Muscle of leg (tissue), 11 donors: ENCODE data around the gene DNAH10. TPM values are rescaled to one million over a fixed set of nuclear protein-coding genes. Genes with fewer than 3 reads are reported as not detected.

Experiments
- DNase-seq: peaks from one replicate; pipeline ENCODE4 v3.0.0; 2013
- H3K27ac ChIP-seq: one replicate; pipeline ENCODE4 v1.5.1; 2013; ENCODE audit warnings: mild to moderate bottlenecking, low read length, control low read depth
- H3K27me3 ChIP-seq: one replicate; pipeline ENCODE4 v1.6.1; 2013; ENCODE audit warnings: low read length; ENCODE audit not compliant: control insufficient read depth, insufficient read depth
- H3K36me3 ChIP-seq: one replicate; pipeline ENCODE4 v1.6.1; 2013; ENCODE audit warnings: low read length; ENCODE audit not compliant: control insufficient read depth, insufficient read depth
- H3K4me1 ChIP-seq: one replicate; pipeline ENCODE4 v1.6.1; 2013; ENCODE audit warnings: low read length; ENCODE audit not compliant: control insufficient read depth, insufficient read depth
- H3K4me3 ChIP-seq: one replicate; pipeline ENCODE4 v1.5.1; 2013; ENCODE audit warnings: low read length, control low read depth
- H3K9me3 ChIP-seq: replicated peaks from 2 replicates; pipeline ENCODE4 v1.6.1; 2013; ENCODE audit warnings: low read depth, low read length; ENCODE audit not compliant: control insufficient read depth
- WGBS: methylation state at CpG from one replicate; pipeline ENCODE4 v1.1.5; 2013; ENCODE audit warnings: missing lambda C conversion rate; ENCODE audit not compliant: insufficient coverage; 5-methylcytosine and 5-hydroxymethylcytosine counted together
- polyA plus RNA-seq, 8 donors: library from polyadenylated mRNA; unstranded; fragments of 120-200 nt; gene quantifications; one replicate each; pipeline versions ENCODE4 v1.2.1 to v1.2.3, GENCODE V29; 2013; ENCODE audit warnings: inconsistent platforms in 1 of 8, low replicate concordance in 1 of 8; ENCODE audit not compliant: insufficient read length in 8 of 8, insufficient read depth in 1 of 8
- total RNA-seq: library from RNA; stranded (reverse); fragments of 120-200 nt; gene quantifications from one replicate; pipeline ENCODE4 v1.2.4, GENCODE V29; 2013

Gene DNAH10
- total and polyA plus RNA-seq, 9 donors = 1.2 to 8.6 (median 1.7) TPM

DNA sequence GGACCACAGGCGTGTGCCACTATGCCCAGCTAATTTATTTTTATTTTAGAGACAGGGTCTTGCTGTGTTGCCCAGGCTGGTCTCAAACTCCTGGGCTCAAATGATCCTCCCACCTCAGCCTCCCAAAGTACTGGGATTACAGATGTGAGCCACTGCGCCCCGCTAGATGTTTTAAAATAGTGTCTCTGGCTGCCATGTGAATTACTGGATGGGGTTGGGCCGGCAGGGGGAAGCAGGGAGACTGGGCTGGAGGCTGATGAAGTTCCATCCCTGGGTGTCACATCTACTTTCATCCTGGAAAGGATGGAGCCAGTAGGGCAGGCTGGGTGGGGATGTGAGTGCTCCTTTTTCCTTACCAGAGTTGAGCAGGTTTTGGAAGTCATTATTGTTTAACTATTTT is 46.1 kb downstream of the DNAH10 start:
- DNase-seq = no peak
- Histone ChIP-seq H3K36me3 (no peaks in the 10 kb centered on the region), H3K27me3 (peaks cover 2% of the 10 kb centered on the region), H3K4me1 (no peaks in the 10 kb centered on the region), H3K9me3 (no peaks in the 10 kb centered on the region), H3K4me3 (no peak overlapping the region), H3K27ac (no peak overlapping the region)
- 59% methylated on average over 3 of the region's 4 CpGs for WGBS

DNA sequence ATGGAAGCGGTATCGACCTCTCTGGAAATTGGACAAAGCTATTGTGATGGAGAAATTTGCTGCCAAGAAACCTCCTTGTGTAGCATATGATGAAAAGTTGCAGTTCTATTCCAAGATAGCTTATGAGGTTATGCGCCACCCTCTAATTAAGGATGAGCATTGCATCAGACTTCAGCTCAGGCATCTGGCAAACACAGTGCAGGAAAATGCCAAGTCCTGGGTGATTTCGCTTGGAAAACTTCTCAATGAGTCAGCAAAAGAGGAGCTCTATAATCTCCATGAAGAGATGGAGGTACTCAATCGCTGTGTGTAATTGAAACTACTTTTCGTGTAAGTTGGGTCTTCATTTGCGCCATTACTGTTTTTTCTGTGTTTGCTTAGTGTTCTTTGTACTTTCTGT is 51.2 kb downstream of the DNAH10 start:
- Histone ChIP-seq H3K27me3 (peaks cover 2% of the 10 kb centered on the region), H3K4me1 (no peaks in the 10 kb centered on the region), H3K36me3 (no peaks in the 10 kb centered on the region), H3K4me3 (no peak overlapping the region), H3K27ac (no peak overlapping the region), H3K9me3 (peaks cover 4% of the 10 kb centered on the region)
- no peak for DNase-seq
- WGBS = 72% methylated on average over 3 of the region's 7 CpGs

DNA sequence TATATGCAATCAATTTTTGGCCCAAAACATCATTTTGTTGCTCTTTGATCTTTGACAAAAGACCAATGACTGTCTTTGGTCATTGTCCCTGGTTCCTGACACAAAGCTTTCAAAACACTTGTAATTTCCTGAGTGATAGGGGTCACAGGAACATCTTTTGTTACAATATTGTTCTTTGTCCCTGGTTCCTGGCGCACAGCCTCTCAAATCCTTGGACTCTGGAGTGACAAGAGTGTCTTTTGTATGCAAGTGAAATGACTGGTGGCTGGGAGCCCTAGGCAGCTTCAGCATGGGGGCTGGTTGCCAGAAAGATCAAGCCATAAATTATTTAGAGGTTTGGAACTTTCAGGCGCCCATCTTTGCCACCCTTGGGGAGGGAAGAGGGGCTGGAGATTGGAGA is 53.9 kb downstream of the DNAH10 start:
- 0% methylated on average over 1 of the region's 2 CpGs for WGBS
- H3K4me1 ChIP-seq = no peaks in the 10 kb centered on the region
- H3K4me3 ChIP-seq = no peak overlapping the region

DNA sequence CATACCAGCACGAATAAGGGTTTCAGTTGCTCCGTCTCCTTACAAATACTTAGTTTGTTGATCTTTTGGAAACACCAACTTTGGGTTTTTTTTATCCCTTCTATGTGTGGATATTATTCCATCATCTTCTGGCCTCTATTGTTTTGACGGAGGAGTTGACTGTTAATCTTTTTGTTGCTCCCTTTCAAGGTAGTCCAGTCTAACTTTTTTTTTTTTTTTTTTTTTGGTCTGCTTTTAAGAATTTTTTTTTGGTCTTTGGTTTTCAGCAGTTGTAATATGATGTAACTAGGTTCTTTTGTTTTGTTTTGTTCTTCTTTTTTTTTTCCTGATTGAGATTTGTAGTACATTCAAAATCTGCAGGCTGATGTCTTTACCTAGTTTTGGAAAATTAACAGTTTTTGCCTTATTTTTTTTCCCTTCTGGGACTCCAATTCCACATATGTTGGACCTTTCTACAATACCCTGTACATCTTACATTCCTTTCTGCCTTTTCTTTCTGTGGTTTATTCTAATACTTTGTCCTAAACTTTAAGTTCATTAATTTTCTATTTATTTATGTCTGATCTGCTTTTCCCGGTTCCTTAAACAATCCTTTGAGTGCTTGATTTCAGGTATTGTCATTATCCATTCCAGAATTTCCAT is 54.9 kb downstream of the DNAH10 start:
- no peaks in the 10 kb centered on the region for H3K36me3 ChIP-seq
- no CpG with 5 or more reads among the region's 4 CpGs for WGBS
- H3K4me3 ChIP-seq = no peak overlapping the region
- peaks cover 3% of the 10 kb centered on the region for H3K27me3 ChIP-seq
- no peak overlapping the region for H3K27ac ChIP-seq
- DNase-seq = no peak
- no peaks in the 10 kb centered on the region for H3K4me1 ChIP-seq
- peaks cover 4% of the 10 kb centered on the region for H3K9me3 ChIP-seq

More for the DNA sequence above, 53.9 kb downstream of the DNAH10 start:
- DNase-seq = no peak
- H3K9me3 ChIP-seq = peaks cover 4% of the 10 kb centered on the region
- no peaks in the 10 kb centered on the region for H3K27me3 ChIP-seq
- no peaks in the 10 kb centered on the region for H3K36me3 ChIP-seq
- H3K27ac ChIP-seq = no peak overlapping the region

DNA sequence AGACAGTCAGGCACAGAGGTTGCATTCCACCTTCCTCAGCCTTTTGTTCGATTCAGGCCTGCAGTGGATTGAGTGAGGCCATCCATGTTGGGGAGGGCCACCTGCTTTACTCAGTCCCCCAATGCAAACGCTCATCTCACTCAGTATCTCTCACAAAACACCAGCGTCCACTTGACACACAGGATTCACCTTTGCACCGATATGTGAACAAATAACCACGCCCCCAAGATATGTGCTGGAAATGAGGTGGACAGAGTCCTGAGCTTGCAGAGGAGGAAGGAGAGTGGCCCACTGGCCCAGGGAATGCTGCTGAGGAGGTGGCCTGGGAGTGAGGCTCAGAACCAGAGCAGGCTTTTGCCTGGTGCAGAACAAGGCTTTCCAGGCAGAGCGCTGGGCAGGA is 60.7 kb downstream of the DNAH10 start:
- no peaks in the 10 kb centered on the region for H3K9me3 ChIP-seq
- H3K4me1 ChIP-seq = no peaks in the 10 kb centered on the region
- no peak for DNase-seq
- 89% methylated on average over 3 of the region's 6 CpGs for WGBS
- H3K4me3 ChIP-seq = no peak overlapping the region
- no peak overlapping the region for H3K27ac ChIP-seq
- H3K27me3 ChIP-seq = peaks cover 10% of the 10 kb centered on the region
- no peaks in the 10 kb centered on the region for H3K36me3 ChIP-seq

DNA sequence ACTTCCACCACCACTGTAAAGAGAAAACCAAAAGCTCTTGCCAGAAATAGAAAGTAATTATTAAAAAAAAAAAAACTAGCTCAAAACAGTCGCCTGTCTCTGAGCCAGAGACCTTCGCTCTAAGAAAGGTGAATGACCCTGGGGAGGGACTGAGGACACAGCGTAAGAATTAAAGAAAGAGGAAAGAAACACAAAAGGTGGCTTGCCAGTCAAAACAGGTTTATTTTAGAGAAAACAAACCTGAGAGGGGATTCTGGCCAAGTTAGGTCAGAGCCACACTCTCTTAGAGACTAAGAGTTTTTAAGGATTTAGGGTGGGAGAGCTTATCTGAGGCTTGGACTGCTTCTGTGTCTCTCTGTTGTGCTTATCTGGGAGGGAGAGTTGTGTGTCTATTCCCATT is 66.0 kb downstream of the DNAH10 start:
- WGBS = 77% methylated on average over 2 of the region's 3 CpGs

DNA sequence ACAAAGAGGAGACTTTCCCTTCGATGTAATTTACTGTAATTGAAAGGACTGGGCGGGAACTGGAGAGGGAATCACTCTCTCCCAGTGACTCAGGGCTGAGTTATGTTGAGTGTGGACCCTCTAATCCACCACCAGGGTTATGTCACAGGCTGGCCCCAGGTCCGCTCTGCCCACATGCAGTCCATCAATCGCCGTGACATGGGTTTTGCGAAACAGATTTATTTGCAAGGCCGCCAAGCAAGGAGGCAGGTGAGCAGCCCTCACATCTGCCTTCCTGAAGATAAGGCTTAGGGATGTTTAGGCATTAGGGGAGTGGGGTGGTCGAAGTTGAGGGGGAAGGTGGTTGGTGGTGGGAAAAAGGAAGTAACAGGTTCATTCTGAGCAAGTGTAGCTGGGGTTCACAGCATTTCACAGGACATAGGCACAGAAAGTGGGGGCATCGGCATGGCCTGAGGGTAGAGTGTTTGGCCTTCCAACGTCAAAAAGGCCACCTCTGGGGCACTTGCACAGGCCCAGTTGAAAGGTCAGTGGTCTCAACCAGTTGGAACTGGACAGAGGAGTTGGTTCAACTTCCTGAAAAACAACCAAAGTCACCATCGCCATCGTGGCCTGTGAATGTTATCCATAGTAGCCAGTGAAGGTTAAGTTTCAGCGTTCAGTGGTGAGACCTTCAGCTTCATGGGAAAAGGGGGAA is 66.9 kb downstream of the DNAH10 start:
- no peaks in the 10 kb centered on the region for H3K4me1 ChIP-seq
- H3K27me3 ChIP-seq = peaks cover 3% of the 10 kb centered on the region
- no peaks in the 10 kb centered on the region for H3K36me3 ChIP-seq
- H3K4me3 ChIP-seq = no peak overlapping the region
- H3K27ac ChIP-seq = no peak overlapping the region
- DNase-seq = no peak
- H3K9me3 ChIP-seq = peaks cover 2% of the 10 kb centered on the region
- WGBS = 85% methylated on average over 4 of the region's 13 CpGs

More for the DNA sequence above, 66.0 kb downstream of the DNAH10 start:
- no peaks in the 10 kb centered on the region for H3K36me3 ChIP-seq
- H3K27ac ChIP-seq = no peak overlapping the region
- H3K4me3 ChIP-seq = no peak overlapping the region
- no peaks in the 10 kb centered on the region for H3K4me1 ChIP-seq
- peaks cover 5% of the 10 kb centered on the region for H3K27me3 ChIP-seq
- DNase-seq = no peak
- peaks cover 2% of the 10 kb centered on the region for H3K9me3 ChIP-seq

DNA sequence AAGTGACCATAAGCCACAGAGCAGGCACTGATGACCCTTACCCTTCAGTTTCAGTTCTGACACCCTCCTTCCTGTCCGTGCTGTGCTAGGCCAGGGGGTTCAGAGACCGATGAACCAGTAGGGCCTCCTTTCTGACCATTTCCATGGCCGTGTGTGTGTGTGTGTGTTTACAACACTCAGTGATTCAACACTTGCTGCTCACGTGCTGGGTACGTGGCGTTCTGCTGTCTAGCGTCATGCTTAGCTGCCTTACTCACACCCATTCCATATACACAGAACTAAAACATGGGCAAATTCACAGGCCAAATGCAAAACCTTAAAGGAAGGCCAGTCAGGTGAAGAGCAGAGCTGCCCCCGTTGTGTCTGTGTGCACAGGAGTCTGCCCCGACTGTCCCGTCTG is 67.5 kb downstream of the DNAH10 start:
- Histone ChIP-seq H3K27ac (no peak overlapping the region), H3K9me3 (peaks cover 2% of the 10 kb centered on the region), H3K4me1 (no peaks in the 10 kb centered on the region), H3K4me3 (no peak overlapping the region), H3K27me3 (no peaks in the 10 kb centered on the region), H3K36me3 (no peaks in the 10 kb centered on the region)
- no peak for DNase-seq
- WGBS = no CpG with 5 or more reads among the region's 10 CpGs

DNA sequence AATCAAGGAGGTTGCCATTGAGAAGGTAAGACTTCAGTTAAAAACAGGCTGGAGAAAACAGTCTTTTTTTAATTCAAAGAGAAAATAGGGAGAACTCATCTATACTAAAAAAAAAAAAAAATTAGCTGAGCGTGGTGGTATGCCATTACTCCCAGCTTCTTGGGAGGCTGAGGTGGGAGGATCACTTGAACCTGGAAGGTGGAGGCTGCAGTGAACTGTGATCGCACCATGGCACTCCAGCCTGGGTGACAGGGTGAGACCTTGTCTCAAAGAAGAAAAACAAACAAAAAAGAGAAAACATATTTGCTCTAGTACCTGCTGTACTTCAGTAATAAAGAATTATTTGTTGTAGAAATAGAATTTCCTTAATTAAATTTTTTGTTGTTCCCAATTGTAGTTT is 68.6 kb downstream of the DNAH10 start:
- WGBS = no CpG with 5 or more reads among the region's 2 CpGs
- H3K4me3 ChIP-seq = no peak overlapping the region
- H3K36me3 ChIP-seq = no peaks in the 10 kb centered on the region
- no peak overlapping the region for H3K27ac ChIP-seq
- no peaks in the 10 kb centered on the region for H3K27me3 ChIP-seq
- H3K4me1 ChIP-seq = no peaks in the 10 kb centered on the region
- H3K9me3 ChIP-seq = peaks cover 2% of the 10 kb centered on the region
- no peak for DNase-seq

DNA sequence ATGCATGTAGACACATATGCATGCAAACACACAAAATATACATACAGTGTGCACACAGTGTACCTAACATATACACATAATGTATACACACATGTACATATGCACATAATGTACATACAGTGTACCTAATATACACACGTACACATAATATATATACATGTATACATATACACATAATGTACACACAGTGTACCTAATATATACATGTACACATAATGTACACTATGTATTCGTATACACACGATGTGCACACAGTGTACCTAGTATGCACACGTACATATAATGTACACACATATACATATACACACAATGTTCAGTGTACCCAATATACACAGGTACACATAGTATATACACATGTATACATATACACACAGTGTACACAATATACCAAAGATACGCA is 70.0 kb downstream of the DNAH10 start:
- H3K9me3 ChIP-seq = peaks cover 2% of the 10 kb centered on the region
- 100% methylated on average over 3 of the region's 5 CpGs for WGBS
- no peak for DNase-seq
- H3K27ac ChIP-seq = no peak overlapping the region
- no peaks in the 10 kb centered on the region for H3K36me3 ChIP-seq
- H3K4me1 ChIP-seq = no peaks in the 10 kb centered on the region
- no peak overlapping the region for H3K4me3 ChIP-seq
- H3K27me3 ChIP-seq = no peaks in the 10 kb centered on the region
